Measurements from ENCODE around the gene RUNX1.

Gene RUNX1

DNA sequence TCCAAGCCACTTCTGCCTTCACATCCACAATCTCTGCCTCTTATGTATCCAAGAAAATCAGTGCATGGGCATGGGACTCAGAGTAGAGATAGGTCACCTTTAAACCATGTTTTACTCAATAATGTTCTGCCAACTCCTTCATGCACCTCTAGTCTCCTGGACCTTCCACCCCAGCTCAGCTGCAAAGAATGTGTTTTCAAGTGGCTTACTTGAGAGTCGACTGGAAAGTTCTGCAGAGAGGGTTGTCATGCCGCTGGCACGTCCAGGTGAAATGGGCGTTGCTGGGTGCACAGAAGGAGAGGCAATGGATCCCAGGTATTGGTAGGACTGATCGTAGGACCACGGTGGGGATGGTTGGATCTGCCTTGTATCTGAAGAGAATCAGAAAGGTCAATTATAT lies 250.0 kb downstream of the RUNX1 start:
- no peak for DNase-seq

DNA sequence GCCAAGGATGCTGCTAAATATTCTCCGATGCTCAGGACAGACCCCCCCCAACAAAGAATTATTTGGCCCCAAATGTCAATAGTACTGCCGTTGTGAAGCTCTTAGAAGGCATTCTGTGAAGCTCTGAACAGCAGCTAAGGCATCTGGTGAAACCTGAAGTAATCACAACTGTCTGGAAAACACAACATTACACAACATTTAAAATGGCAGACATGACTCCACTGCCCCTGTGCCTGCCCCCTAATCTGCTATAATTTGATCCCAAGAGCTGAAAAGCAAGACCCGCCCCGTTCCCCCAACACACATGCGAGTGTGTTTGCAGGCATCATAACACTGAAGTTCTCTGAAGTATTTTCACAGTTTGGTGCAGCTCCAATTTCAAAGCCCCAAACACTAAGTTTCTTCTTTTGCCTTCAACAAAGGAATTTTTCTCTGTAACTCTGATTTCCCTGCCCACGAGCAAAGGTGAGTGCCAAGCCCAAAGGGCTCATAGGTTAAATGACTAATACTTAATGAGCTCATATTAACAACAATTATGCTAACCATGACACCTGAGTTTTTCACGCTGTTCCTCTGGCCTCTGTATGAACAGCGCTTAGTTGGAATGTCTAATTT lies 251.1 kb downstream of the RUNX1 start:
- DNase-seq = no peak

DNA sequence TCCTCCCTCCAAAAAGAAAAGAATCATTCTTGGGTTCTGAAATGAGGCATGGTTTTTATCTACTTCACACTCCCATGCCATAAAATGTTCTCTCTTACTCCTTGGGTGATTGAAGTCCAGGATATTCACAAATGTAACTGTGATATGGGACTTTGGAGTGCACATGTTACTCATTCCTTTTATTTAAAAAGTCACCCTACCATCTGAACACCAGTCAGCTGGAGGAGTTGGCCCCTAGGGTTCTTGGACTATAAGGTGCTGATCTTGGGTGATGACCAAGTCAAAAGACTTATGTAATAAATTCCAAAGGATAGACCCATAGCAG lies 251.9 kb downstream of the RUNX1 start:
- no peak for DNase-seq

DNA sequence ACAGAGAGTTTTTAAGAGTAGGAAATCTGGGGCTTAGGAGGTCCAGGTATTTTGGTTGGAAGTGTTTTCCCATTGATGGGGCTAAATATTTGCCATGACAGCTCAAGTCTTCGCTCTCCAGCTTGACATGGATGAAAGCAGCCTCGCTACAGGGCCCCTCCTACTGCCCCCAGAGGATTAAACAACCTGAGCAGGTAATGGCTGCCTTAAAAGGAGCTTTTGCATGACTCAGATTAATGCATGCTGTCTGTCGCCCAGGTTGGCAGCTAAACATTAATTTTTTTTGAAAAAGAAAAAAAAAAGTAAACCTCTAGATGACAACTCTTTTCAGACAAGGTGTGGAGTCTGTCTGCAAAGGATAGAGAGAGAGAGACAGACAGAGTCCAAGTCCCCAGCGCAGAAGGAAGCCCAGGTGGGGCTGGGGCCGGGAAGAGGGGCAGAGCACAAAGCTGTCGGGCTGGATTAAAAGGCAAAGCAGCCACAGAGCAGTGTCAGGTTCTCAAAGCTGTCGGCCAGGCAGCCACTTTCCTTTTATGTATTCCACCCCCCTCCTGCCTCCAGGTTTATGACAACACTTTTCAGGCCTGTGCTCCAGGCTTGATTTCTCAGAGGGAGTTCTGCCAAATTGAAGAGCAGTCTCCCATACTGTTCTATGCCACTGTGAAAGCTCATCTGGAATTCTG lies 252.4 kb downstream of the RUNX1 start:
- no peak for DNase-seq

DNA sequence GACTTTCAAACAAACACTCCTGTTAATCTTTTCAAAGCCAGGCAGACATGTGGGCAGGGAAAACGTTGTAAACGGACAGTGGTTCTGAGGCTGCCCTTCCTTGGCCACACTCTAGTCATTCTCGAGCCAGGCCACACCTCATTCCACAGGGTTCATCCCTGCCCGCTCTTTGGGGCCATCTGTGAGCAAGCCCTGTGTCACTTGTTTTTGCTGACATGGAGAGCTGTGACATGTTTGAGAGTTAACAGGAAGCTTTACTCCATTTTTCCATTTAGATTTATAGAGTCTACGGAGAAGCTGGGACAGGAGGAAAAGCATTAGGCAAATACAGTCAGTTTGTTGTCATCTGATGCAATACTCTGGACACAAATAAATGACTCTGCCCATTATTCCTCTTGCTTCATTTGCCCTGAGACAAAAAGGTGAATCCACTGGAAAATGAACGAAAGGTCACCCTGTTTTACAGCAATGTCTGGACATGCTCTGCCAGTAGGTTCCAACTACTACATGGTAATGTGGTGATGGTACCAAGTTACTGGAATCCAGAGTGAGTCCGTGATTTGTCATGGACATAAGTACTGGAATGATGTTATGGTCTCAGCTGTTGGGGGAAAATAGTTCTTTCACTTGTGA lies 253.4 kb downstream of the RUNX1 start:
- DNase-seq = no peak

DNA sequence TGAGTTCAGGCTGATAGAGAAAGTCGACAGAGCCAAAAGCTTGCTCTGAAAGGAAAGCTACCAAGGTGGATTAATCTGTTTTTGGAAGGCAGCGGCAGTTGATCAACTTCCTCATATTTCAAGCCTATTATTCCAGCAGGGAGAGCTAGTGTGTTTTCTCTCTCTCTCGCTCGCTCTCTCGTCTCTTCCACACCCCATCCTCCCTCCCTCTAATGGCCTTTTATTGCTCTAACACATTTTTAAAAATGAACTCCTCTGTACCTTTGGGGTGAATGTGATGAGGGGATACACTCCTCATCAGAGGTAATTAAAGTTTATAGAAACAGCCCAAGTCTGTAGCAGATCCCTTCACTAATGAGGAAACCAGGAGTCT lies 253.9 kb downstream of the RUNX1 start:
- no peak for DNase-seq

DNA sequence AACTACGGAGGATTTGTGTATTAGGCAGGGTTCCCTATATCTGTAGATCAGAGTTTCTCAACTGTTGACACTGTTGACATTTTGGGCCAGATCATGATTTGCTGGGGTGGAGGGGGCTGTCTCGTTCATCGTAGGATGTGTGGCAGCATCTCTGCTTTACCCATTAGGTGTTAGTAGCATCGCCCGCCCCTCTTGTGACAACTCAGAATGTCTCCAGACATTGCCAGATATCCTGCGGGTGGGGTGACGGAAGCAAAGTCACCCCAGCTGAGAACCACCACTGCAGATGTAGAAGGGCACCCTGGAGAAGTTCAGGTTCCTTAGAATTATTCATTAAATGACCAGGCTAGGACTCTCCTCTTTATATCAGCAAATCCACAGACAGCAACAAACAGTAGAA lies 254.4 kb downstream of the RUNX1 start:
- DNase-seq = no peak

DNA sequence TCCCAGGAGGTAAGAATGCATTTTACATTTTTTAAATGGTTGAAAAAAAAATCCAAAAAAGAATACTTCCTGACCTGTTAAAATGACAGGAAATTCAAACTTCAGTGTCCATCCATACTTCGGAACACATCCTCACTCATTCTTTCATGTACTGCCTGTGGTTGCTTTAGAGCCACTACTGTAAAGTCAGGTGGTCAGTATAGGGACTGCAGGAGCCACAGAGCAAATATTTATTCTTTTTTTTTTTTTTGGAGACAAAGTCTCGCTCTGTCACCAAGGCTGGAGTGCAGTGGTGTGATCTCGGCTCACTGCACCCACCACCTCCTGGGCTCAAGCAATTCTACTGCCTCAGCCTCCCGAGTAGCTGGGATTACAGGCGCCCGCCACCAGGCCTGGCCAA lies 255.6 kb downstream of the RUNX1 start:
- no peak for DNase-seq

DNA sequence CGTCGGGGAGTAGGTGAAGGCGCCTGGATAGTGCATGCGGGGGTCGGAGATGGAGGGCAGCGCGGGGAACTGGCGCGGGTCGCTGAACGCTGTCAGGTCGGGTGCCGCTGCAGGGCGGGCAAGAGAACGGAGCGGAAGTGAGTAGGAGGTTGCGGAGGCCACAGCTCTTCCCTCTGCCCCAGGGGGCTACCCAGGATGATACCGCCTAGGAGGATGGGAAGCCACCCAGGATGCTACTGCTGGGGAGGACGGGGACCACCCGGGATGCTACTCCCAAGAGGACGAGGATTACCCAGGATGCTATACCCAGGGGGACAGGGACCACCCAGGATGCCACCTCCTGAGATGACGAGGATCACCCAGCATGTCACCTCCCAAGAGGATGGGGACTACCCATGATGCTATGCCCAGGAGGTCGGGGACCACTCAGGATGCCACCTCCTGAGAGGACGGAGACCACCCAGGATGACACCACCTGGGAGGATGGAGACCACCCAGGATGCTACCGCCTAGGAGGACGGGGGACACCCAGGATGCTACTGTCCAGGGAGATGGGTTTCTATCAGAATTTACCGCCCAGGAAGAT lies 256.5 kb downstream of the RUNX1 start:
- no peak for DNase-seq

DNA sequence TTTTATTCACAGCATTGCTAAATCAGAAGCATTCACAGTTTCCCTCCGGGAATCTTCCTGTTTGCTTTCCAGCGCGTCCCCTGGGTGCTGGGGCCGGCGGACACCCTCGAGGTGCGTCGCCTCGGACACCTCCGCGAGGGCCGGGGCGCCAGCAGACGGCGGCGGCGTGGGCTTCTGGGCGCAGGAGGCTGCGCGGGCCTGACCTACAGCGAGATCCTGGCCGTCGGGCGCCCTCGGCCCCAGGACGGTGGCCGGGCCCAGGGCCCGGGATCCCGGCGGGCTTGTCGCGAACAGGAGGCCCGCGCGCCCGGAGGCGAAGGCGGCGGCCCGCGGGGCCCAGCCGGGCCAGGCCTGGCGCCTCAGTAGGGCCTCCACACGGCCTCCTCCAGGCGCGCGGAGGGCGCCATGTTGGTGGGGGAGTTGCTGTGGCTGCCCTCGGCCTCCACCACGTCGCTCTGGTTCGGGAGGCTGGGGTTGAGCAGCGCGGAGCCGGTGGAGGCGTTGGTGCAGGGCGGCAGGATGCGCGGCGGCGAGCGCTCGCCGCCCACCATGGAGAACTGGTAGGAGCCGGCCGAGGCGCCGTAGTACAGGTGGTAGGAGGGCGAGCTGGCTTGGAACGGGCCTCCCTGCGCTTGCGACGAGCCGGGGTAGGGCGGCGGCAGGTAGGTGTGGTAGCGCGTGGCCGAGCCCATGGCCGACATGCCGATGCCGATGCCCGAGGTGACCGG lies 257.2 kb downstream of the RUNX1 start:
- DNase-seq = no peak

DNA sequence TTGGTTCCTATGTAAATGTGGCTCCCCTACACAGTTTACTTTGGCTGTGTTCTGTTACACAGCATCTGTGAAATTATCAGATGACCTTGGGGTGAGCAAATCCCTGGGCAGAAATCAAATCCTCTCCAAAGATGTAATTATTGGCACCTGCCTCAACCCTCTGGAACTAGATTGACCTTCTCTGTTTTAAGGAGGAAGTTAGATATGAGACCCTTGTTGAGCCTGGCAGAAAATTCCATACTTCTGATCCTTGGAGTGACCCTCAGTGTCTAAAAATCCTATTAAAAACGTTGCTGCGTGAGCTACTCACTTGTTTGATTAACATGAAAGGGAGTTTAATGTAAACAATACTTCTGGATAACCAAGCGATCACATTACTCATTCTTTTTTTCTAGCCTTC lies 258.3 kb downstream of the RUNX1 start:
- no peak for DNase-seq

DNA sequence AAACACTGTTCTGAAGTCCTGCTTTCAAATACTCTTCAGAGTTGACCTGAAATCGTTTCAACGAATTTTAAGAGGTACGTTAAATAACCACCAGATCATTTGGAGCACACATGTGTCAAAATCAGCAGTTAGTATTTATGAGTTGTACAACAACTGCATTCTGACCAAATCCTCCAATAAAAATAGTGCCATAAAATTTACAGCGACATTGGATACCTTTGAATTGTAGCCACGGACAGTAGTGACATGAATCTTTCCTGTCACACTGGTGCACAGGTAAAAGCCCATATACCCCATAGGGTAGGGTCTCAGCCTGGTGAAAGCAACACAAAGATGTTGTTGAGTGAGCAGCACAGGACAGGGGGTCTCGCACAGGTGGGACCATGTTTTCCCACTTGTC lies 258.8 kb downstream of the RUNX1 start:
- DNase-seq = no peak

DNA sequence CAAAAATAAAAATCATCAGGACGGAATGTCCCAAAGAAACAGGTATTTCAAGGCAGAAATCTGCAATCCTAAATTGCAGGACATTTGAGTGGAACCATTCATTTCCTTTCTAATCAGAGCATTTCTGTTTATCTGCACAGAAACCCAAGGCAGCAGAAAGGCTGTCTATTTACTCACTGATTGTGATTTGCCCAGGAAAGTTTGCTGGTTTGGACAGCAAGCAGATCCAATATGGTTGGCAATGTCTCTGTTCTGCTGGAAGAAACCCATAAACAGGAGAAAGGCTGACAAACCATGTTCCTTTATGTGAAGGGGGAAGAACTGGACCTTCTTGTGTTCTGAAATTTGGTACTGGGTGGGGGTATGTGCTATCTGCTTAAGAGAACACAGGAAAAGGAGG lies 260.2 kb downstream of the RUNX1 start:
- no peak for DNase-seq

DNA sequence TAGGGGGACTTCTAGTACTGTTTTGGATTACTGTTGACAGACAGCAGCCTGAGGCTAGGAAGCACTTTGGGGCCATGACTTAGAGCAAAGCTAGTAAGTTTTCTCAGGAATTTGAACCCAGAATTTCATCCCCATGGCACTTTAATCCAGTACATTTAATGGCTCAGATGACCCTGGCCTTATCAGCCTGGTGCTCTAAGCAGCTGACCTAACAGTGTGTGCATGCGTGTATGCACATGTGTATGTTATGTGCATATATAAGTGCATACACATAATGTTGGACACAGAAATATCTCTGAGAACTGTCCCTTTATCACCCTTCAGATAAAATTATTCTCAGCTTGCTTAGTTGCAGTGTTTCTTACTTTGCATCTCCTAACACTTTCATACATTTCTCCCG lies 265.3 kb downstream of the RUNX1 start:
- no peak for DNase-seq

DNA sequence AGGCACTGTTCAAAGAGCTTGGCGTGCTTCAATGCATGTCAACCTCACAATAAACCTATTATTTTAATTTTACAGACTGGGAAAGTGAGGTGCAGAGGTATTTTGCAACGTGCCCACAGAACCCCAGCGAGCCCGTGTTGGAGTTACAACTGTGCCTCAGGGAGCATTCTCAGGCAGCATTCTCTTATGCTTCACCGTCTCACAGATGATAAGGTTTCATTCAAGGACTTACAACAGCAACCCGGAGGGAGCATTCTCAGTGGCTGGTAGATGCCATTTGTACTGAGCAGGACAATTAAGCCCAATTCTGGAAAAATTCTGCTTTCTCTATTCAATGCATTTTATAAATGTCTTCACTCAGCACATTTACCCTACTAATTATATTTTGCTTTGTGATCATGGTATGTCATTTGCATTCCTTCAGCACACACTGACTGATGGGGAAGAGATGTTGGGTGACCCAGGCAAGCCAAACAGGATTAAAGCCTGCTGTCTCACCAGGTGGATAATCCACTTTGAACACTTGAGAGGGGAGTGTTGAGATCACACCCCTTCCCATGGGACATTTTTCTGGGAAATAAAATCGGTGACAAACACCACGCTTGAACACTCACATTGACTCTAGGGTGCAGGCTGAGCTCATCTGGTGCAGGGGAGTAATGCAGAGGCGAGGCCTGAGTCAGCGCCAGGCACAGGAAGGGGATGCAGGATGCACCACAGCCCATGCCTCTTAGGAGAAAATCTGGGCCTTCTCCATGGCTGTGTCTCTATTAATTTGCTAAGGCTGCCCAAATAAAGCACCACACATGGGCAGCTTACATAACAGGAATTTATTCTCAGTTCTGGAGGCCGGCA lies 266.4 kb downstream of the RUNX1 start:
- DNase-seq = no peak

DNA sequence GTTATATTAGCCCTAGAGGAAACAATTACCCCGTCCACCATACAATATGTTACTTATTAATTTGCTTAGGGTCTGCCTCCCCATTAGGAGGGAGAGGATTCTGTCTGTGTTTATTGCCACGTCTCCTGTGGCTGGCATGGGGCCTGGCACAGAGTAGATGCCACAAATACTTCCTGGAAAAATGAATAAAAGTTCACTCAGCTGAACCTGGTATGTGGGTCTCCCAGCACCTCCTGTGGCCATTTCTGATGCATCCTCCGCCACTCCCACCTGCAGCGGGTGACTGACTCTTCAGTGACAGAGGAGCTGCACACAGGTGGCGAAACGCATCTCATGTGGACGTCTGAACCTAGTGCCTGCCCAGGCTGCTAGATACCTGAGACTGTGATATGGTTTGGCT lies 267.6 kb downstream of the RUNX1 start:
- DNase-seq = no peak

DNA sequence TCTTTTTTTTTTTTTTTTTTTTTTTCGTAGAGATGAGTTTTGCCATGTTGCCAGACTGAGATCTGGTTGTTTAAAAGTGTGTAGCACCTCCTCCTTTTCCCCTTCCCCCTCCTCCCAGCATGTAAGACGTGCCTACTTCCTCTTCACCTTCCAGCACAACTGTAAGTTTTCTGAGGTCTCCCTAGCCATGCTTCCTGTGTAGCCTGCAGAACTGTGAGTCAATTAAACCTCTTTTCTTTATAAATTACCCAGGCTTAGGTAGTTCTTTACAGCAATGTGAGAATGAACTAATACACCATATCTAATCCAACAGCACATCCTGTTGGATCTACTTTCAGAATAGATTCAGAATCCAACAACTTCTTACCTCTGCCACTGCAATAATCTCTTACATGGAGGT lies 269.2 kb downstream of the RUNX1 start:
- DNase-seq = no peak

DNA sequence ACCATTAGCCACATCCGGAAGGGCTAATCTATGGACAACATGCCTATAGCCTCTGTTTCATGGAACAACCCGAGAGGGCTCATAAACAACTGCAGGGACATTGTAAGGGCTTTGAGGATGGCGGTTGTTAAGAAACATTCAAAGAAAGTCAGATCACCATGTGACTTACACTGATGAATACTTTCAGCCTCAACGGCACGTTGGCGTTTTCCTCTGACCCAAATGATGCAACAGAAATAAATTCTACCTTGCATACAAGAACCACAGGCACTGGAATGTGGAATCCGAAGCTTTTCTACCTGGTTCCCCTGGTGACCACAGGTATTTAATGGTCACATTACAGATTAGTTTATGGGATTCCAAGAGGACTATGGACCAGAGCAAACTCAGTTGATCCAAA lies 273.3 kb downstream of the RUNX1 start:
- no peak for DNase-seq

DNA sequence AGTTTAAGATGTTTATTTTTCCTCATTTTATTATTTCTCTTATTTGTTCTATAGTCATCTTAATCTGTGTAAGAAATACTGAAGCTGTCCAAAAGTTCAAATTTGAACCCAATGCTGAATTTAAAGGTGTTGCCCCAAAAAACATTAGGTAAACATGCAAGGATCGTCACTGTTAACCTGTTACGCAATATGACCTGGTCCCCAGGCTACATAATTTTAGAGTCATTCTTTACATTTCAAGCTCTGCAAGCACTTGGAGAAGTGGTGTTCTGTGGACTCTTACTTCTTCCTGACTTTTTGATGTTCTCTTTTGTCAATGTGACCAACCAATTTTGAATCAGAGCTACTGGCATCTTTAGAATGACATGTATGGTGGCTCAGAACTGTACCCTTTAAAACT lies 274.4 kb downstream of the RUNX1 start:
- no peak for DNase-seq

DNA sequence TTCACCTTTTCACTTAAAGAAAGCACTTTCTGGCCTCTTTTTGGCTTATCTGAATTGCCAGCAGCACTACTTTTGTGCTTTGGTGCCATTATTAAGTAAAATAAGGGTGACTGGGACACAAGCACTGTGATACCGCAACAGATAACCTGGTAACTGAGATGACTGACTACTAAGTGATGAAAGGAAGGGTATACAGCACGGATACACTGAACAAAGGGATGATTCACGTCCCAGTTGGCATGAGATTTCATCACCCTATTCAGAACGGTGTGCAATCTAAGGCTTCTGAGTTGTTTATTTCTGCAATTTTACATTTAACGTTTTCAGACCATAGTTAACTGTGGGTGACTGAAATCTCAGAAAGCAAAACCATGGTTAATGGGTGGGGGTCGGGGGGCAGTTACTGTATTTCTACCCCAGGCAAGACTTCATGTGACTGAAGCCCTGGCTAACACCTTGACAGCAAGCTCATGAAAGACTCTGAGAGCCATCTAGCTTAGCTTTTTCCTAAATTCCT lies 277.5 kb downstream of the RUNX1 start:
- DNase-seq = peak; percentile 41

DNA sequence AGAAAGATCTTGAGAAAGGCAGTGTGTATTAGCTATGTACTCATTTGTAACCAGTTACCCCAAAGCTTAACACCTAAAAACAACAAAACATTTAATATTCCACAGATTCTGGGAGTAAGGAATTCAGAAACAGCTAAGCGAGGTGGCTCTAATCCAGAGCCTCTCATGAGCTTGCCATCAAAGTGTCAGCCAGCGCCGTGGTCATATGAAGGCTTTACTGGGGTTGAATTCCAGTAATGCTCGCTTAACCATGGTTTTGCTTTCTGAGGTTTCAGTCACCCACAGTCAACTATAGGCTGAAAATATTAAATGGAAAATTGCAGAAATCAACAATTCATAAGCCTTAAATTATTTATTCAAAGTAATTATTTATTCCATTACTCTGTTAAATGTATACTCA lies 278.5 kb downstream of the RUNX1 start:
- no peak for DNase-seq

DNA sequence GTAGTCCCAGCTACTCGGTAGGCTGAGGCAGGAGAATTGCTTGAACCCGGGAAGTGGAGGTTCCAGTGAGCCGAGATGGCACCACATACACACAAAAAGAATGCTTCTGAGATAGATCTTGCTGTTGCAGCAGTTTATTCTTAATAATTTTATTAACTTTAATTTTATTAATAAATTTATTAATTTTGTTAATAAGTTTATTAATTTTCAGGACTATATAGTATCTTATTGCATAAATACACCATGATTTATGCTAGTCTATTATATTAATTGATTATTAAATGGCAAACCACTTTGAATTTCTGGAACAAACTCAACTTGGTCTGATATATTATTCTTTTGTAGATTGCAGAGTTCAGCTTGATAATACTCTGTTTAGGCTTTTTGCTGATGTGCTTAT lies 280.8 kb downstream of the RUNX1 start:
- DNase-seq = no peak

DNA sequence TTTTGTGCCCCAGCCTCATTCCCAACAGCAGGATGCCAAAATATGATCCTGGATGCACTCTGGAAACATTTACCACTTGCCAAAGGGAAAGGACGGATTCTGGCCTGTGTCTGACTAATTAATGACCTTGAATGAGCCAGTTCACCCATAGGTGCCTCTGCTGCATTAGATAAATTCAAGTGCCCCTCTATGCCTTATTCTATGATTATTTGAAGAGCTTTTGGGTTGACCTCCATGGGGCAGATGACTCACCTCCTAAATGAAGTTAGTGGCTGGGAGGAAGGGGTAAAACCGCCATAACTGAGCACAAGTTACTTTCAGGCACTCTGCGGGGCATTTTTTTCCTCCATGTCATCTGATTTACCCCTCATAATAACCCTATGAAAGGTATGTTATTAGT lies 282.2 kb downstream of the RUNX1 start:
- no peak for DNase-seq

All from SIG-M5 (cell line).